Activated CD8-positive, alpha-beta memory T cell treated with anti-CD3 and anti-CD28 coated beads, Interleukin-2, amount 50 U/mL, for 24 hours (primary cell): ENCODE results near the gene DHCR24.
"Not testable (repeated sequence)": the region's sequence is repeated elsewhere in the genome, so short reads cannot be mapped to it uniquely, and the experiment has no call there.

Source experiments
- DNase-seq: peaks from one replicate; pipeline ENCODE4 v3.0.0-alpha.2; 2020; ENCODE audit errors: extremely low read depth

Gene DHCR24

DNA sequence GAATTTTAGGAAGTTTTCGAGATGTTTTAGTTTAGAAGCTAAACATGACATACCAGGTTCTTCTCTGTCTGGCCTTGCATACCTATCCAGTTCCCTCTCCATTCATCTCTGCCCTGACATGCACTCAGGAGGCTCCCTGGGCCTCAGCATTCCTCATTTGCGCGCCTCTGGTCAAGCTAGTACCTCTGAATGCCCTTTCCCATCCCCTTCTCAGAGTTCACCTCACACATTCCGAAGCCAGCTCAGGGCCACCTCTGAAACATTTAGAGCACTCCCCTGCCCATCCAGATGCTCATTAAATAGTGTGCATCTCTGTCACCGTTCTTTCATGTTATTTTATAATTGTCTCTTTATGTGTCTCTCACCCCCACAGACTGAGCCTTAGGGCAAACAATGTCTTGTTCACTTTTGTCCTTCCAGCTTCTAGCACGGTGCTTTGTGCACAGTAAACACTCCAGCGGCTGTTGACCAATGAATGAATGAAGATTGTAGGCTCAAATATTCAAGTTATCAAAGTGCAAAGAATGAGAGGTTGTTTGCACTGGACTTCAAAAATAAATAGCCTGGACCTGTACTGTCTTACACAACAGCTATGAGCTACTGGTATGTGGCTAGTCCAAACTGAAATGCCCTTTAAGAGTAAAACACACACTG lies 1.2 kb upstream of the DHCR24 start:
- no peak for DNase-seq

DNA sequence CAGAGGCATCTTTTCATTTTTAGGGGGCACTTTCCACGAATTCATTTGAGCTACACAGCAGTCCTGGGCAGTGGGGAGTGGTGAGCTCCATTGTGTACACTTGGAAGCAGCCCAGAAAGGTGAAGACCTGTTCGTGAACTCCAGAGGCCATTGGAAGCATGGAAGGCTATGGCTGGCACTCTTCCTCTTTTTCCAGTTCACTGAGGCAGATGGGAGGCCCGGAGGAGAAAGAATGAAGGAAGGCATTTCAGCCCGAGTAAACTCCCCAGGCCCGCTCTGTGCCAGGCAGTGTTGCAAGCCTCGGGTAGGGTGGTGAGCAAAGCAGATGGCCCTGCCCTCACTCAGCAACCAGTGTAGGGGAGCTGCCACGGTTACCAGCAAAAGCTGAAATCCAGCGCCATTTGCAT lies 673 bp upstream of the DHCR24 start:
- DNase-seq, result no peak

DNA sequence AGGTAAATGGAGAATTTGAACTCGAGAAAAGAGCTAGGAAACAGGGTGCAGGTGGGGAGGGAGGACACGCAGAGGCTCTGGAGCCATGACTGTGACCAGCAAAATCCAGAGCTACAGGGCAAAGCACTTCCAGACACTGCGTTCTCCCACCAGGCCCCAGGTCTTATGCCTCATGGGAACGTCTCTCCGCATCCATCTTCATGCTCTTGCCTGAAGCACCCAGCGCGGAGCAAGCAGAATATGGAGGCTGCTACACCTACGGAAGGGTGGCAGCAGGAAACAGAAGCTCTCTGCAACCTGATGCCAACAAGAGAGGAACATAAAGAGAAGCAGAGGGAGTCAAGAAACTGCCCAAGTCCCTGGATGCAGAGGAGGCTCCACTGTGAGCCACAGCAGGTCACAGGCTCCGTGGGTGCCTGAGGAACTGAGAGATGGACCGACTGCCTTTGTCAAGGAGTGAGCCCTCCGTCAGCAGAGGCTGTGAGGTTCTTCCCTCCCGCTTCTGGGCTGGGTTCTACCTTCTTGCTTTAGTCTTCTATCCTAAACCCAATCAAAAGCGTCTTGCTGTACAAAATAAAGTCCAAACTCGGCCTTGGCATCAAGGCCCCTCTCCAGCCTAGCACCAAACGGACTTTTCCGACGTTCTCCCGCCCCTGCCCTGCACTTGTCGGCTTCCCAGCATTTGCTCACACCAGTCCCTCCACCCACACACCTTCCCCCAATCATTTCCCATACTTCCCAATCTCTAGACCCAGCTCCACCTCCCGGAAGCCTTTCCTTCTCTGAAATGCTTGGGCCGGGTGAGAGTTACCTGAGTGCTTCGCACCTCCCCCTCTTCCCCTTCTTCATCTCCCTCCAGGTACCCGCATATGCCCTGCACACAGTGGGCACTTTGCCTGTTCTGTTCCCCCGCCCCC lies 930 bp downstream of the DHCR24 start:
- DNase-seq, result no peak

DNA sequence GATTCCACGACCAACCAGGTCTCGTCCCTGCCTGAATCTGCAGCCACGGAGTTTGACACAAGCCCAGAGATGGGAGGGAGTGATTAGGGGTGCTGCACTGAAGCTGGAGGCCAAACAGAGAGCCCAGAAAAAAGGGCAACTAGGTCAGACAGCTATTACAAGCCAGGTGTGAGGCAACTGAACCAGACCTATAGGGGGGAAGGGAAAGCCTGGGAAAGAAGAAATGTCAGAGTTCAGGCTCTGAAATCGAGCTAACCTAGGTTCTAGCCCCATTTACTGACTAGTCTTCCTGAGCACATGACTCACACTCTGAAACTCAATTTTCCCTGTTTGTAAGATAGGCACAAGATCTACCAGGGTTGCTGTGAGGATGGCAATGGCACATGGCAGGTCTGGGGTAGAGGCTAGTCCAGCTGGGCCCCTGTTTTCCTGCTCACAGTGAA lies 1.7 kb downstream of the DHCR24 start:
- DNase-seq, result no peak

DNA sequence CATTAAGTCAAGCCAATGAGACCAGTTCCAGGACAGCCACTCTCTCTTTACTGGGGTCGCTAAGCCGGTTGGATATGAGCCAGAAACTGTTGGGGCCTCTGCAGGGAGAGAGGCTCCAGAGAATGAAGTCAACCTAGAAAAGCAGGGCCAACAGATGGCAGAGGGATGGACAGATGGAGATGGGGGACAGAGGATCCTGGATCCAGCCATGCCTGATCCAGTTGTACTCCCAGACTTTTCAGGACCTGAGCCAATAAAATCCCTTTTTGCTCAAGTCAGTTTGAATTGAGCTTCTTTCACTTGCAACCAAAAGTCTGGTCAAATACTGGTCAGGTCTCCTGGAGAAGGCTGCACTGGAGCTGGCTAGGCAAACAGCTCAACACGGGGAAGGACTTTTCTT lies 2.2 kb downstream of the DHCR24 start:
- no peak for DNase-seq

DNA sequence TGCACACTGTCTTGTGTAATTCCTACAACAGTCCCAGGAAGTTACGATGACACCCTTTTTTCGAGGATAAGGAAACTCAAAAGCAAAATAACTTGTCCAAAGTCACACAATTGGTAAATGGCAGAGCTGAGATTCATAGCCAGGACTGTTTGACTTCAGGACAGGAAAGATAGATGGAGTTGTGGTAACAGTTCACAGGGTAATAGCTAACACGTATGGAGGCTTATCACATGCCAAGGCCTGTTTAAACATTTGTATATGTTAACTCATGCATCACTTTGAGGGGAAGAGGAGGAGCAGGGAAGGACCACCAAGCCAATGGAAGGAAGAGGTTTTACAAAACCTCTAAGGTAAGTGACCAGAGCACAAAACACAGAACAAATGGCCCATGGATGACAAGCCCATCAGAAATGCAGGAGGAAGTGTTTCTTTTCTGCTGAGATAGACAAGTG lies 2.8 kb downstream of the DHCR24 start:
- DNase-seq, result no peak

DNA sequence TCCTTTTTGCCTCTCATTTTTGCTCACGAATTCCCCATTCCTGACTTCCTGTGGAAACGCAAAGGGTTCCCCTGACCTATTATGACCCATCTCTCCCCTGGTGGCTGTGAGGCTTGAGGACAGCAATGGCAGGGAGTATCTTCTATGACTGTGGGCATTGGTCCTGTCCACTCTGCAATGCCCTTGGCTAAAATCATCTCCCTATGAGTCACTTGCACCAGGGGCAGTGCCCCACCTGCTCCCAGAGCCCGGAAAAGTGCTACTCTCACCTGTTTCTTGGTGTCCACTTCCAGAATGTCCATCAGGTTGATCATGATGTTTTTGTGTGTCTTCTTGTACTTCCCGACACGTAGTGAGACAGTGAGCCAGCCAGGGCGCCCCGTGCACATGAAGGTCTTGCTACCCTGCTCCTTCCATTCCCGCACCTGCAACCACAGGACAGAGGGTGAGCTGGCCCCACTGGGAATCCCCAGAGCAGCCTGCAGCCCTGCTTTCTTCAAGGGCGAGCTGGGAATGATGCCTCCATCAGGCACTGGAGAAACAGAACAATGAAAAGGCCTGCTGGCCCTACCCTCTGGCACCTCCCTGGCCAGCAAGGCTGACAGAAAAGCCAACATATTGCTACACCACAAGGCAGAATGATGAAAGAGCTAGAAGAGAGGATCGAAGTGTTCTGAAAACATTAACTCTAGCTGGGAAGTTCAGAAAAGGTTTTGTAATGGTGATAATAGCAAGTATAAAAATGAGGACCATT lies 3.5 kb downstream of the DHCR24 start:
- no peak for DNase-seq

DNA sequence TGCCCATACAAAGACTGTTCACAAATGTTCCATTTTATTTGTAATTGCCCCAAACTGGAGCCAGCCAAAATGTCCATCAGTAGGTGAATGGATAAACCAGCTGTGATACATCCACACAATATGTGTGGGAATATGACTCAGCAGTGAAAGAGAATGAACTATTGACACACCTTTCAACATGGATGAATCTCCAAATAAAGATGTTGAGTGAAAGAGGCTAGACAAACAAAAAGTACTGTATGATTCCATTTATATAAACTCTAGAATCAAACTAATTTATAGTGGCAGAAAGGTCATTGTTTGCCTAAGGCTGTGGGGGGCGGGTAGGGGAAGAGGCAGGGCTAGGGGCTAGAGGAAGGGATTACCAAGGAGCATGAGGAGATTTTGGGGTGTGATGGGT lies 4.5 kb downstream of the DHCR24 start:
- no peak for DNase-seq

DNA sequence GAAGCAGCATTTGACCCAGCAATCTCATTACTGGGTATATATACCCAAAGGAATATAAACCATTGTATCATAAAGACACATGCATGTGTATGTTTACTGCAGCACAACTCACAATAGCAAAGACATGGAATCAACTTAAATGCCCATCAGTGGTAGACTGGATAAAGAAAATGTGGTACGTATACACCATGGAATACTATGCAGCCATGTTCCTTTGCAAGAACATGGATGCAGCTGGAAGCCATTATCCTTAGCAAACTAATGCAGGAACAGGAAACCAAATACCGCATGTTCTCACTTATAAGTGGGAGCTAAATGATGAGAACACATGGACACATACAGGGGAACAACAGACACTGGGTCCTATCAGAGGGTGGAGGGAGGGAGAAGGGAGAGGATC lies 5.4 kb downstream of the DHCR24 start:
- not testable (repeated sequence) for DNase-seq

DNA sequence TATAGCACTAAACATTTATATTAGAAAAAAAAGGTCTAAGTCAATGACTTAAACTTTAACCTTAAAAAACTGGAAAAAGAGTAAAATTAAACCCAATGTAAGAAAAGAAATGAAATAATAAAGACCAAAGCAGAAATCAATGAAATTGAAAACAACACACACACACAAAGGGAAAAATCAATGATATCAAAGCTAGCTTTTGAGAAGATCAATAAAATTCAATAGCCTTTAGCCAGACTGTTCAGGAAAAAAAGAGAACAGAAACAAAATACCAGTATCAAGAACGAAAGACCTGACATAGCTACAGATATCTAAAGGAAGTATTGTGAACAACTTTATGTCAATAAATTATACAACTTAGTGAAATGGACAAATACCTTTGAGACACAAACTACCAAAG lies 7.1 kb downstream of the DHCR24 start:
- DNase-seq, result no peak

DNA sequence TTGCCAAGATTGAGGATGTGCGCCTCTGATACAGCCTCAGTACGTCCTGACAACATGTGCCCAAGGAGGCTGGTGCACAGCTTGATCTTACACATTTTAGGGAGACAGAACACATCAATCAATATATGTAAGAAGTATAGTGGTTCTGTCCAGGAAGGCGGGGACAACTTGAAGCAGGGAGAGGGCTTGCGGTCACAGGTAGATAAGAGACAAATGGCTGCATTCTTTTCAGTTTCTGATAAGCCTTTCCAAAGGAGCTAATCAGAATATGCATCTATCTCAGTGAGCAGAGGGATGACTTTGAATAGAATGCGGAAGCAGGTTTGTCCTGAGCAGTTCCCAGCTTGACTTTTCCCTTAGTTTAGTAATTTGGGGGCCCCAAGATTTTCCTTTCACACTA lies 10.2 kb downstream of the DHCR24 start:
- no peak for DNase-seq

DNA sequence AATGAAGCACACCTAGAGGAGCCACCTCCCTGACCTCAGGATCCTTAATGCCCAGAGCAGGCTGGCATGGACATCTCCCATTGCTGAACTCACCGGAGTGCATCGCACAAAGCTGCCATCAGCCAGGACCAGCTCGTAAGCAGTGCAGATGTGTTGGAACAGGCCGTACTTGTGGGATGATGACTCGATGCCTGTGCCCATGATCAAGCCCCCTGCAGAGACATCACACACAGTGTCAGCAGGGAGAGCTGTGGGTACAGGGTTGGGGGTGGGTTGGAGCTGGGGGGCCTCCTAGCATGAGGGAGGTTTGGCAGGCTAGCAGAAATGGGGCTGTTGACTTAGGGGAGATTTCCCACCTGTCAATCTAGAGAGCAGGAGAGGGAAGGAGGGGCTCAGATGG lies 12.0 kb downstream of the DHCR24 start:
- no peak for DNase-seq

DNA sequence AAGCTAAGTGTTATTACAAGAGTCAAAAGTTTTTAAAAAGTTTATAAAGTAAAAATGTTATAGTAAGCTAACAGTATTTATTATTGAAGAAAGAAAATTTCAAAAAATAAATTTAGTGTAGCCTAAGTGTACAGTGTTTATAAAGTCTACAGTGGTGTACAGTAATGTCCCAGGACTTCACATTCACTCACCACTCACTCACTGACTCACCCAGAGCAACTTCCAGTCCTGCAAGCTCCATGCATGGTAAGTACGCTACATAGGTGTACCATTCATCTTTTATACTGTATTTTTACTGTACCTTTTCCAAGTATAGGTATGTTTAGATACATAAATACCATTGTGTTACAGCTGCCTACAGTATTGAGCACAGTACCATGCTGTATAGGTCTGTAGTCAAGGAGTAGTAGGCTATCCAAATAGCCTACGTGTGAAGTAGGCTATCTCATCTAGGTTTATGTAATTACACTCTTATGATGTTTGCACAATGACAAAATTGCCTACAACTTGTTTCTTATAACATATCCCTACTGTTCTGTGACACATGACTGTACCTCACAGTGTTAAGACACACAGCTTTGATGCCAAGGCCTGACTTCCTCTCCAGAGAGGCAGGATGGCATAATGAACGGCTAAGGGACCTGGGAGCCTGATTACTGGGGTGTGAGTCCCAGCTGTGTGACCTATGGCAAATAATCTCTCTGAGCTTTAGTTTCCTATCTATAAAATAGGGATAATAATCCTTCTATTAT lies 12.7 kb downstream of the DHCR24 start:
- no peak for DNase-seq

DNA sequence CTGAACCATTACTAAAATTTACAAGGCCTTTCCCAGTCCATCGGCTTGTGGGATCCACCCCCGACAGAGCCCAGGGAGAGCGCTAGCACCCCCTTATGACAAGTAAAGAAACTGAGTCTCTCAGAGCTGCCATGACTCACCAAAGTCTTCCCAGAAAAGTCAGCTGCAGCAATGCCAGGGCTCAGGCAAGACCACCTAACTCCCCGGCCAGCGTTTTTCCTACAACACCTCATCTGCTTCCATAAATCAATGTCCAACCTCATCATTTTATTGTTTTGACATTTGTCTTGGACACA lies 15.0 kb downstream of the DHCR24 start:
- no peak for DNase-seq

DNA sequence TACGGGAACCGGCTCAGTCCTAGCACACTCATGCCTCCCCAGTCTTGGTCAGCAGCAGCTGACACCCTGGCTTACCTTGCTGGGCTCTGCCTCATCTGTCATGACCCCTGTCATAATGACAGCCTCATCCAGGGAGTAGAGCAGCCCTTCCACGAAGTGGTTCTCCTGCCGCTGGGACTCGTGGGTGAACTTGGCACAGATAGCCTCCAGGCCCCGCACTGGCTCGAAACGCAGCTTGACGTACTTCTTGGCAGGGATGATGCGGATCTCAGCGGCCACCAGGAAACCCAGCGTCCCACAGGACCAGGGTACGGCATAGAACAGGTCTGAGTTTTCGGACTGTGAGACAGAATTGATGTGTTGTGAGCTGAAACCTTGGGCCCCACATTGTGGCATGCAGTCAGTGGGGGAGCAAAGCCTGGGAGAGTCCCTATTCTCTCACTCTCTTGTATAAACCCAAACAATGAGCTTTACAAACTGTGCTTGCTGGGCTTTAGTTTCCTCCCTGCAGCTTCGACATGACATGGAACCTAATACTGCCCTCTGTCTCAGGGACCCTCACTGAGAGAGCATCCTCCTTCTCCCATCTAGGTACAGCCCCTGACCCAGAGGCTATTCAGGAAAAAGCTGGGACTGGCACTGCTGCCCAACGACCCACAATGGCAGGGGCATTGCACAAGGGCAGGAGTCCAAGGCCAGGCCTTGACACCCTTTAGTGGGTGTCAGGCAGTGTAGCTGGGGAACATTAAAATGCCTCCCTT lies 15.5 kb downstream of the DHCR24 start:
- DNase-seq, result no peak

DNA sequence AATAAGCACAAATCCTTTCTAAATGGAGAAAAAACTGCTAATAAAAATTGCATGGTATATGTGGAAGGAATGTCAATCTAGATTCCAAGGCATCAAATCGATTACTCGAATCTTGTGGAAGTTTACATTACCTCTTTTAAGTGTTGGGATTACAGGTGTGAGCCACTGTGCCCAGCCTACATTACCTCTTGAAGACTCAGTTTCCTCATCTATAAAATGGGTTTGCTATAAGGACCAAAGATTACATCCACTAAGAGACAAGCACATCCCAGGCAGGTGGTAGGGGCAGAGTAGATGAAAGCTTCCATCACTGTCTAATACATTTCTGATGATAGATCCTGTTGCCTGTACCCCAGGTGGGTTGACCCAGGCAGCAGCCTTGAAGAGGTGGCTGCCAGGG lies 16.1 kb downstream of the DHCR24 start:
- no peak for DNase-seq

DNA sequence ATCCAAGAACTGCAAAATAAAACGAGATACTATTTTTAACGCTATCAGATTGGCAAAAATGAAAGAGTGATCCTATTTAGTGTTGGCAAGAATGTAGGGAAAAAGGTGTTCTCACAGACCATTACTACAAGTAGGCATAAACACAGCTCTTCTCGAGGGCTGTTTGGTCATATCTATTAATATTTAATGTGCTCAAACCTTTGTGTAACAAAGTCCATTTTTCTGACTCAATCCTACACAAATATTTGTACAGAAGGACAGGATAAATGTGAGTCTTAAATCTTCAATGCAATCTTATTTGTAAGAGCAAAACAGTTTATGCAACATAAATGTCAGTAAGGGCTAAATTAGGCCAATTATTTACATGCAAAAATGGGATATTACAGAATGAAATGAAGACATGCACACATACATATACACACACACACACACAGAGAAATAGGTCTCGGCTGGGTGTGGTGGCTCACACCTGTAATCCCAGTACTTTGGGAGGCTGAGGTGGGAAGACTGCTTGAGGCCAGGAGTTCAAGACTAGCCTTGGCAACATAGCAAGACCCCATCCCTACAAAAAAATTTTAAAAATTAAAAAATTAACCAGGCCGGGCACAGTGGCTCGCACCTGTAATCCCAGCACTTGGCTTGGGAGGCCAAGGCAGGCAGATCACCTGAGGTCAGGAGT lies 17.7 kb downstream of the DHCR24 start:
- no peak for DNase-seq

DNA sequence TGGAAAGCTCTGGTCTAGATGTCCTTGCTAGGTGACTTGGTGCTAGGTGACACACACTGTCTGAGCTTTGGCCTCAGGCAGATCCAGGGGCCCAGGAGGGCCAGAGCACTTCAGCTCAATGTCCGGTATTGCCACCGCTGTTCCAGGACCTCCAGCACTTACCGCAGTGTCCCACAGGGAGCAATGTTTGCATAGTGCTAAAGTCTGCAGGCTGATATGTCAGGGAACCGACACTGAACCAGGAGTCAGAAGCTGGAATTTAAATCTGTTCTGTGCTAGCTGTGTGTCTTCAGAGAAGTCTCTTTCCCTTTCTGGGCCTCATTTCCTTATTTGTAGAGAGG lies 19.3 kb downstream of the DHCR24 start:
- DNase-seq, result no peak

DNA sequence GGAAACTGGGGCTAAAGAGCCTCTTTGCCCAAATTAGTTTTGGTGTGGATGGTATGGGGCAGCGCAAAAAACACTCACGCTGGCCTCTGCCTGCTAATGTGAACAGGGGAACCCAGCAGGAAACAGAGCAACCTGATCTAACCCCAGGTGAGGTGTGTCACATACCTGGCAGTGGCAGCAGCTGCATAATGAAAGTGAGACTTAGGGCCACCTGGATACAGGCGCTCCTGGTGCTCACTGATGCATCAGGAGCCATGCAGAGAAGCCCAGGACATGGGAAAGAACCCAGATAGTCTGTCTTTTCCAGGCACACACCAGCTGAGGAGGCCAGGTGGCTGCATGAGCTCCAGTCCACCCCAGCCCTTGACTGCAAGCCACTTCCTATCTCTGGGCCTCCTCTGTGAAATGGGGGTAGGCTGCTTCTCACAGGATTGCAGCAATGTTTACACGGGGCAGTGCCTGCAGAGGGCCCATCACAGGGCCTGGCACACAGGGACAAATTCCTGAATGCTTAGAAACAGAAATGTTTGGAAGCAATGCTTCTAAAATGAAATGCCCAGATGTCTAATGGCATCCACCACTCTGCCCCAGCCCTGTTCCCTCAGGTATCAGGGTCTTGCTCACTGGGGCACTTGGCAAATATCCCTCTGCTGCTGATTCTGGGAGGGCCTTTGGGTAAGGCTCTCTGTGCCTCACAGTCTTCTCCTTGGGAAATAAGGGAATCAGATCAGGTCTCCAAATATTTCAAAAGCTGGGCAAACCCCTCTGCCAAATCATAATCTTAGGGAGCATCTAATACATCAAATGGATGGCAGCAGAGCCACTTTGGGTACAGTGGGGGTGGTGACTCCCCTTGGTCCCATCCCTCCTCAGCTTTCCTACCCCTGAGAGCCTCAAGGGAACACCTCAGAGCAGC lies 19.9 kb downstream of the DHCR24 start:
- DNase-seq, result no peak
